H1 (cell line): Measurements from ENCODE around the gene GPT2. TPM values are rescaled to one million over a fixed set of nuclear protein-coding genes. Genes with fewer than 3 reads are reported as not detected.

Experiments
- ATF2 ChIP-seq: IDR thresholded peaks from 2 replicates; pipeline ENCODE4 v1.6.1; 2012; ENCODE audit warnings: low read length, inconsistent platforms
- ATF3 ChIP-seq: IDR thresholded peaks from 2 replicates; pipeline ENCODE4 v1.6.1; 2011; ENCODE audit warnings: low read depth, mild to moderate bottlenecking, low read length; ENCODE audit not compliant: insufficient read depth
- BACH1 ChIP-seq: IDR thresholded peaks from 2 replicates; pipeline ENCODE4 v1.6.1; 2012; ENCODE audit warnings: low read length, improper control_type of control experiment
- CEBPB ChIP-seq: IDR thresholded peaks from 2 replicates; pipeline ENCODE4 v1.6.1; 2012; ENCODE audit warnings: low read depth, low read length
- CTBP2 ChIP-seq: IDR thresholded peaks from 2 replicates; pipeline ENCODE4 v1.7.0; 2011; ENCODE audit warnings: borderline replicate concordance, mild to moderate bottlenecking, moderate library complexity, mixed read lengths, low read length; ENCODE audit not compliant: insufficient read depth, insufficient read length
- EP300 ChIP-seq, 2 experiments: IDR thresholded peaks; 1 replicate in 1 of 2; 2 replicates in 1 of 2; pipeline ENCODE4 v1.6.1; 2011 to 2012; ENCODE audit warnings: low read depth in 2 of 2, low read length in 2 of 2, mild to moderate bottlenecking in 2 of 2, borderline replicate concordance in 1 of 2, inconsistent platforms in 1 of 2, moderate library complexity in 1 of 2
- HDAC2 ChIP-seq, 2 experiments: fragments of 300-600 bp in 1 of 2; sonication (generic) in 1 of 2; IDR thresholded peaks; 2 replicates each; pipeline ENCODE4 v1.6.1; 2011 to 2012; ENCODE audit warnings: low read depth in 2 of 2, low read length in 2 of 2, mild to moderate bottlenecking in 2 of 2, moderate library complexity in 2 of 2, borderline replicate concordance in 1 of 2, inconsistent platforms in 1 of 2
- JUND ChIP-seq: IDR thresholded peaks from 2 replicates; pipeline ENCODE4 v1.6.1; 2011; ENCODE audit warnings: mild to moderate bottlenecking, improper control_type of control experiment, low read length
- KDM4A ChIP-seq: IDR thresholded peaks from one replicate; pipeline ENCODE4 v1.7.1; 2012; ENCODE audit warnings: low read depth, mild to moderate bottlenecking, moderate library complexity, low read length, inconsistent platforms; ENCODE audit not compliant: severe bottlenecking
- KDM5A ChIP-seq: fragments of 200-600 bp; IDR thresholded peaks from 2 replicates; pipeline ENCODE4 v1.7.1; 2012; ENCODE audit warnings: mild to moderate bottlenecking, low read length, inconsistent platforms, mixed read lengths
- NANOG ChIP-seq: IDR thresholded peaks from 2 replicates; pipeline ENCODE4 v1.6.1; 2011; ENCODE audit warnings: low read length, low read depth, mild to moderate bottlenecking, inconsistent platforms; ENCODE audit not compliant: insufficient read depth, poor library complexity, severe bottlenecking
- PHF8 ChIP-seq: fragments of 200-600 bp; sonication (generic); conservative IDR thresholded peaks from 2 replicates; pipeline ENCODE4 v1.7.1; 2012; ENCODE audit warnings: low read depth, mild to moderate bottlenecking, inconsistent platforms, low read length, moderate library complexity
- POLR2AphosphoS5 ChIP-seq: IDR thresholded peaks from 2 replicates; pipeline ENCODE4 v1.6.1; 2011; ENCODE audit warnings: low read depth, low read length
- SIRT6 ChIP-seq: IDR thresholded peaks from one replicate; pipeline ENCODE4 v1.7.1; 2012; ENCODE audit warnings: low read length, inconsistent platforms
- SP4 ChIP-seq: IDR thresholded peaks from 2 replicates; pipeline ENCODE4 v1.6.1; 2012; ENCODE audit warnings: low read length, inconsistent platforms
- SRF ChIP-seq: IDR thresholded peaks from 2 replicates; pipeline ENCODE4 v1.6.1; 2011; ENCODE audit warnings: mild to moderate bottlenecking, low read depth, low read length, moderate library complexity
- TAF1 ChIP-seq: IDR thresholded peaks from 2 replicates; pipeline ENCODE4 v1.6.1; 2011; ENCODE audit warnings: mild to moderate bottlenecking, low read depth, low read length
- TCF12 ChIP-seq: IDR thresholded peaks from 2 replicates; pipeline ENCODE4 v1.6.1; 2011; ENCODE audit warnings: low read depth, mild to moderate bottlenecking, low read length
- YY1 ChIP-seq: IDR thresholded peaks from 2 replicates; pipeline ENCODE4 v1.6.1; 2011; ENCODE audit warnings: low read depth, mild to moderate bottlenecking, low read length
- polyA plus RNA-seq, 7 experiments: library from polyadenylated mRNA; depleted of rRNA in 3 of 7; stranded (reverse) in 5 of 7; unstranded in 2 of 7; fragments of >200 nt in 5 of 7; fragments of 200-250 nt in 2 of 7; gene quantifications; 1 replicate in 5 of 7; 2 replicates in 1 of 7; 4 replicates in 1 of 7; pipeline versions ENCODE4 v1.2.1 to v1.2.3, GENCODE V29; 2011 to 2013; ENCODE audit warnings: missing spikeins in 2 of 7, mixed read lengths in 2 of 7
- total RNA-seq: library from RNA; stranded (reverse); fragmentation: NEBNext Ultra II Directional; extraction: Animal tissue kit (Norgen Biotek cat#: 25700); gene quantifications from 2 replicates; pipeline ENCODE4 v1.2.1, GENCODE V29; 2021

The GPT2 gene
- total and polyA plus RNA-seq, 2 of the 8 experiments (the other 6 are each of a cell fraction or from before 2014, with no cell fraction given) = 71.6 to 94.1 TPM

- TF ChIP-seq POLR2AphosphoS5 (peak; percentile 83), KDM4A (no peak), ATF3 (0 out of 2 replicates have a peak, but pooled peaks have one; percentile 16), ATF2 (no peak), YY1 (no peak), SIRT6 (no peak), HDAC2 (IDR thresholded peaks at IDR 0.05; ENCODE audit: borderline replicate concordance in 1 of 2, low read depth in 2 of 2, low read length in 2 of 2) (peak in 1 of 2 experiments; percentile 50; a peak in 1 of 4 replicates), CTBP2 (no peak), BACH1 (peak; percentile 36; the same call in 1 of the 2 replicates), SRF (no peak), NANOG (no peak), TAF1 (peak; percentile 77; the same call in 1 of the 2 replicates), KDM5A (no peak), CEBPB (peak; percentile 92), SP4 (no peak), EP300 (IDR thresholded peaks at IDR 0.05; ENCODE audit: borderline replicate concordance in 1 of 2, low read depth in 2 of 2, low read length in 2 of 2) (no peak), PHF8 (peak; percentile 75; the same call in 1 of the 2 replicates), JUND (peak; percentile 81), TCF12 (peak; percentile 74; the same call in 1 of the 2 replicates)
These were observed at the start of gene GPT2 (continued) for GRCh38 chr16:46883690-46884512.
